Muscle layer of duodenum (tissue), 2 donors: ENCODE measurements around the gene BORA.
"Not testable (repeated sequence)": the region's sequence is repeated elsewhere in the genome, so short reads cannot be mapped to it uniquely, and the experiment has no call there.

Experiments
- H3K27ac ChIP-seq: one replicate; pipeline ENCODE4 v1.7.0; 2013; ENCODE audit warnings: mild to moderate bottlenecking, low read length
- H3K27me3 ChIP-seq: one replicate; pipeline ENCODE4 v1.7.0; 2013; ENCODE audit warnings: low read depth, mild to moderate bottlenecking, control low read depth, low read length
- H3K36me3 ChIP-seq, 2 donors: one replicate each; pipeline ENCODE4 v1.7.0; 2013; ENCODE audit warnings: low read length in 2 of 2, control low read depth in 1 of 2, mild to moderate bottlenecking in 1 of 2; ENCODE audit not compliant: insufficient read depth in 2 of 2, control insufficient read depth in 1 of 2
- H3K4me1 ChIP-seq, 2 donors: one replicate each; pipeline ENCODE4 v1.7.0; 2013; ENCODE audit warnings: low read length in 2 of 2, mild to moderate bottlenecking in 2 of 2, control low read depth in 1 of 2, moderate library complexity in 1 of 2; ENCODE audit not compliant: insufficient read depth in 2 of 2, control insufficient read depth in 1 of 2
- H3K4me3 ChIP-seq, 2 donors: one replicate each; pipeline ENCODE4 v1.7.0; 2013; ENCODE audit warnings: low read length in 2 of 2, low read depth in 1 of 2, mild to moderate bottlenecking in 1 of 2
- H3K9me3 ChIP-seq, 2 donors: one replicate each; pipeline ENCODE4 v1.7.0; 2013; ENCODE audit warnings: low read length in 2 of 2, control low read depth in 1 of 2, mild to moderate bottlenecking in 1 of 2; ENCODE audit not compliant: control insufficient read depth in 1 of 2
- donor health status: healthy.

BORA gene

DNA sequence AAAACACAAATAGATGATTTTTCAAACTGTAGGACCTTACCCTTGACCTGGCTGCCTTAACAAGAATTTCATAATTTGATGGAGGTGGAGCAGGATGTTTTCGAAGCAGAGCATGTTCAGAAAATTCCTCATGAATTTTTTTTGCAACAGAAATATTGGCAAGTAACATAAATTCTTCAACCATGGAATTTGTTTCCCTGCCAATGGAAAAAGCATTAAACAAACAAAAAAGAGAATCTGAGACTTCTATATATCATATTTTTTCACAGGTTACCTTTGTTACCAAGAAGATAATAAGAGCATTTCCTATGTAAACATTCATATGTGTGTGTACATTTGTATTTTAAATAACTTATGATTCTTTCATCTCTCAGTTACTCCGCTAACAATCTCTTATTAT is 35.7 kb downstream of the BORA start:
- H3K4me1 ChIP-seq = no peaks in the 10 kb centered on the region
- H3K4me3 ChIP-seq = no peak overlapping the region
- H3K9me3 ChIP-seq = no peaks in the 10 kb centered on the region
- H3K27me3 ChIP-seq = no peaks in the 10 kb centered on the region
- H3K36me3 ChIP-seq = peaks cover 72 to 94% of the 10 kb centered on the region in 2 donors
- H3K27ac ChIP-seq = no peak overlapping the region

DNA sequence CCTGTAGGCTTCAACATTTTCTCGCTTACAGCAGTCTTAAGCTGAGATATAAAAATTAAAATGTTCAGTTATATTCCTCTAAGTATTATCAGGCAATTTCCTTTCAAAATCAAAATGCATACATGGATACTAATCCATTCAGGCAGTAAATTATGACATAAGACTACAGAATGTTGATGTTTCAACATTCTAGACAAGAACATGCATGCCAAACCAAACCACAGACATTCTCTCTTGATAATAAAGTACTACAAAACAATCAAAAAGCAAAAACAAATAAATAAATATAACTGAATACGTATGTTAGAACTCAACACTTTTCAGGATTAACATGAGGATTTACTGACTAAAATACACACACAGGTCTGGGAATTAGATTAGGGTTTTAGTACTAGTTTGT is 46.3 kb downstream of the BORA start:
- peaks cover 80 to 84% of the 10 kb centered on the region in 2 donors for H3K36me3 ChIP-seq
- peaks cover 0 to 4% of the 10 kb centered on the region in 2 donors for H3K4me1 ChIP-seq
- no peaks in the 10 kb centered on the region for H3K9me3 ChIP-seq
- H3K4me3 ChIP-seq = no peak overlapping the region
- no peak overlapping the region for H3K27ac ChIP-seq
- H3K27me3 ChIP-seq = no peaks in the 10 kb centered on the region

DNA sequence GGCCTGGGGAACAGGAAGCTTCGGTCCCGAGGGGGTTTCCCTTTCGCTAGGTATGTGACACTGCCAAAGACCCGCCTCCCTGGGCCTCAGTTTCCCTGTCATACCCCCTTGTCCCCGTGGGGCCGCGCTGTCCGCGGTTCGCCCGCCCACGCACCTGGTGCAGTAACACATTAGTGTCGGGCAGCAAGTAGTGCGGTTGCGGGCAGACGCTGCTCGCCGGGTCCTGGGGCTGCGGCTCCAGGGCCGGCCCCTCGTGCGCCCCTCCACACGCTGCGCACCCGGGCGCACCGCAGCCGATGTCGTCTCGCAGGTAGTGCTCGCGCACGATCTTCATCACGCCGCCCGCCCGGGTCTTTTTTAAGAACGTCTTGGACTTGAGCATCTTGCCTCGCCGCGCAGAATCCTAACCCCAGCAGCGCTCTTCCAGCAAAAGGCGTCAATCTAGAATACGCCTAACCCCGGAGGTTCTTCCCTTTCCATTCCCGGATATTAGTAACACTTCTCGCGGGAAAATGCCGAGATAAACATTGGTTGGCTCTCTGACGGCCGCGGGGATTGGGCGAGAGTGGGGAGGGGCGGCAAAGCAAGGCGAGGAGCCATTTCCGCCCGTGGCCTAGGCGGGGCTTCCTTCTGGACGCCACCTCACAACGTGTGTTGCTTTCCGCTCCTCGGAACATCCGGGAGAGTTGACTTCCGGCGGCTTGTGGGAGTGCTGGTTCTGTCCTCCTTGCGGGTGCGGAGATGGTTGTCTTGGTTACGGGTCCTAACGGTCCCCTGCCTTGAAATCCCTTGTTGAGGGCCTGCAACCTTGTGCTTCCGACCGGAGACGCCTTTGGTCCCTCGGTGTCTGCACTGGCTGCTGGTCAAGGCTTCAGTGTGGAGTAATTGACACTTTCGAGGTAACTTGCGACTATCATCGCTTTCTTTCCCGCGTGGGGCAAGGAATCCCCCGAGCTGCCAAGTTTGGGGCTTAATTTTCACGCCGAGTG is 54.0 kb downstream of the BORA start, which contains the start of the genes DIS3 and PIBF1:
Gene DIS3 (minus strand): TSS at position 450 of the 989 bp plus-strand sequence. CDS start 68 bp downstream, at position 382.
Gene PIBF1 (plus strand): TSS at position 683 of the 989 bp plus-strand sequence. CDS start 1,337 bp downstream, outside the sequence.
- Histone ChIP-seq H3K4me3 (peak within 1 kb of the TSS; percentile 98), H3K9me3 (no peaks in the 10 kb centered on the region), H3K27ac (peak within 1 kb of the TSS; percentile 91), H3K4me1 (peaks cover 3 to 34% of the 10 kb centered on the region in 2 donors), H3K27me3 (no peaks in the 10 kb centered on the region), H3K36me3 (peaks cover 19 to 20% of the 10 kb centered on the region in 2 donors)

DNA sequence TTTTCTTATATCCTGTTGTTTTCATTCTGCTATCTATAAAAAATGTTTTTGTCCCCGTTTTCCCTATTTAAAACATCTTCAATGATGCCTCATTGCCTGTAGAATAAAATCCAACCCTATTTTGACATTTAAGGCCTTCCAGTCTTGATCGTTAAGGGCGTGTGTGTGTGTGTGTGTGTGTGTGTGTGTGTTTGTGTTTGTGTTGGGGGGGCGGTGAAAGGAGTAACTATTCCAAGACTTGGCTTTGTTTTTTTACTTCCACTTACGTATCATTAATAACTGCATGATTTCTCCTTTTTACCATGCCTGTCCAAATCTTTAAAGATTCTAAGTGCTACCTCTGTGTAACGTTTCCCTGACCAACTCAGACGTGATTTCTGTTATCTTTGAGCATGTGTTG is 55.0 kb downstream of the BORA start:
- Histone ChIP-seq H3K4me3 (peak overlapping the region; percentile 98), H3K9me3 (no peaks in the 10 kb centered on the region), H3K4me1 (peaks cover 3 to 34% of the 10 kb centered on the region in 2 donors)

DNA sequence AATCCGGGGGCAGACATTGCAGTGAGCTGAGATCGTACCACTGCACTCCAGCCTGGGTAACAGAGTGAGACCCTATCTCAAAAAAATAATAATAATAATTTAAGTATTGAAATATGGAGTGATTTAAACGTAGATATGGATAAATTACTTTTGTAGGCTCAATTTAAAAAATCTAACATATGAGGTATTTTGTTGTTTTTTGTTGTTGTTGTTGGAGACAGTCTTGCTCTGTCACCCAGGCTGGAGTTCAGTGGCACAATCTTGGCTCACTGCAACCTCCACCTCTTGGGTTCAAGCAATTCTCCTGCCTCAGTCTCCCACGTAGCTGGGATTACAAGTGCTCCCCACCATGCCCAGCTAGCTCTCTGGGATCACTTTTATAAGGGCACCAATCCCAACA is 57.0 kb downstream of the BORA start:
- not testable (repeated sequence) for H3K27me3 ChIP-seq, H3K4me3 ChIP-seq, H3K27ac ChIP-seq, H3K36me3 ChIP-seq, H3K9me3 ChIP-seq
- peaks cover 3 to 23% of the 10 kb centered on the region in 2 donors for H3K4me1 ChIP-seq

More for the DNA sequence above, 55.0 kb downstream of the BORA start:
- Histone ChIP-seq H3K27me3 (no peaks in the 10 kb centered on the region), H3K27ac (peak overlapping the region; percentile 91), H3K36me3 (peaks cover 9 to 11% of the 10 kb centered on the region in 2 donors)

DNA sequence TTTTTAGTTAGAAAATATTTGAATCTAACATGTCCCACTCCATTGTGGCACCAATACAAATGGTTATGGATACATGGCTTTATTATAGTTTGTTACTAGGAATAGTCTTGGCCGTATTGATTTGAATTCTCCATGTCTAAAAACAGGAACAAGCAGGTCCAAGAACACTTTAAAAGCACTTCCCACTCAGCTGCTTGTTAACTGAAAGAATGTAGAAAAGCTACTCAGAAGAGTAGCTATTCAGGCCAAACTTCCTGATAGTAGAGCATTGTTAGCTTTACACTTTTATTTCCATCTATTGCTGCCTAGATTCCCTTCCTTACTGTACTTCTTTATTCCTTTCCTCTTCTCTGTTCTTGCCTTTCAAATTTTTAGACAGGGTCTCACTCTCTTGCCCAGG is 61.1 kb downstream of the BORA start:
- Histone ChIP-seq H3K36me3 (peaks cover 18 to 32% of the 10 kb centered on the region in 2 donors), H3K27me3 (no peaks in the 10 kb centered on the region), H3K4me3 (no peak overlapping the region), H3K9me3 (no peaks in the 10 kb centered on the region), H3K4me1 (peaks cover 0 to 3% of the 10 kb centered on the region in 2 donors), H3K27ac (no peak overlapping the region)

DNA sequence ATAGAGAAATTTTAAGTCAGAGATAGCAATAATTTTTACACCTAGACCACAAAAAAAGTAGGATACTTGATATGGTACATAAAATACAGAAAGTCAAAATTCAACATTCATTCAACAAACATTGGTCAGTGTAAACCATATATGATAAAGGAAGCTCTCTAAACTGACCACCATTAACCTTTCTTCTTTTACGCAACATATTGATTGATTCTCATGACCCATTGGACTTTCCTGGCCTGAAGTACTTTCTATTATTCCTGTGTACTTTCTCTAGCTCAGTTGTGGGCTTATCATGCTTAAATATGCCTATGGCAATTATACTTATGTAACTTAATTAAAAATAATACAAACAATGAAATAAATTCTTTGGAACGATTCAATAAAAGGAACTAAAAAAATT is 64.9 kb downstream of the BORA start:
- H3K36me3 ChIP-seq = peaks cover 43 to 54% of the 10 kb centered on the region in 2 donors
- no peak overlapping the region for H3K4me3 ChIP-seq
- H3K9me3 ChIP-seq = no peaks in the 10 kb centered on the region
- H3K4me1 ChIP-seq = no peaks in the 10 kb centered on the region
- no peaks in the 10 kb centered on the region for H3K27me3 ChIP-seq
- no peak overlapping the region for H3K27ac ChIP-seq

DNA sequence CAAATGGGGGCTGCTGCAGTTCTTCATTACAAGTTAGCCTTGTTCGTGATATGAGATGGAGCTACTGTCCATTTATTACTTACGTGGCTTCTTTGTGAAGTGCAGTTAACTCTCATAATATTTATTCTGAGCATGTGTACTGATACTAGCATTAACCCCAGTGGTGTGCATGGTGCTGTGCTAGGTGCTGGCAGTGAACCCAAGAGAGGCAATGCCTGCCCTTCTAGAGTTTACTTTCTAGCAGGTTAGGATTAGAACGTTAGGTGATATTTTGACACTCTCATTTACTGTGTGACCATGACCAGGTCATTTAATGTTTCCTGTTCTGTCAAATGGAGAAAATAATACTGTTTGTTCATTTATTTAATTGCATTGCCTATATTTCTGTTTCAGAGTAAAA is 71.1 kb downstream of the BORA start:
- Histone ChIP-seq H3K4me1 (no peaks in the 10 kb centered on the region), H3K36me3 (peaks cover 40 to 47% of the 10 kb centered on the region in 2 donors), H3K9me3 (no peaks in the 10 kb centered on the region), H3K27me3 (no peaks in the 10 kb centered on the region), H3K4me3 (no peak overlapping the region), H3K27ac (no peak overlapping the region)

DNA sequence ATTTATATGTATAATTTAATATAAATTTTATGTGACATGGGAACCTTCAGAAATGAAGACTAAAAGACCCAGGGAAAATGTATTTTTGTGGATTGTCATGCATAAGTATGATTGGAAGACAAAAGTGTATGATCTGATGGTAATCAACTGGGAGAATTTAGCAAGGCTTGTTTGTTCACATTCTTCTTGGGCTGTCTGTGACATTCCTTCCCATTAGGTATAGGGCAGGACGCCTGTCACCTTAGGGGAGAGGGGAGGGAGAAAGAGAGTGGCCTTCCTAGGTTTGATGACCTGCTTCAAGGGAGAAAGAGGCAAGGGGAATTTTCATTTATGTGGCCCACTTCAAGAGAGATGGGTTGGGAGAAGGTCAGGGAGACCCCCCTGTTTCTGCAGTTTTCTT is 76.6 kb downstream of the BORA start:
- no peaks in the 10 kb centered on the region for H3K27me3 ChIP-seq

More for the DNA sequence above, 76.6 kb downstream of the BORA start:
- no peaks in the 10 kb centered on the region for H3K4me1 ChIP-seq
- H3K27ac ChIP-seq = no peak overlapping the region
- H3K36me3 ChIP-seq = peaks cover 12 to 18% of the 10 kb centered on the region in 2 donors
- no peak overlapping the region for H3K4me3 ChIP-seq
- no peaks in the 10 kb centered on the region for H3K9me3 ChIP-seq
